Activated gamma-delta T cell (primary cell): Measurements from ENCODE around the gene SYCP2L.
"Not testable (repeated sequence)": the region's sequence is repeated elsewhere in the genome, so short reads cannot be mapped to it uniquely, and the experiment has no call there.

Experiments
- DNase-seq: peaks from one replicate; lab custom pipeline; 2025; lab: John Stamatoyannopoulos, UW

The SYCP2L gene

DNA sequence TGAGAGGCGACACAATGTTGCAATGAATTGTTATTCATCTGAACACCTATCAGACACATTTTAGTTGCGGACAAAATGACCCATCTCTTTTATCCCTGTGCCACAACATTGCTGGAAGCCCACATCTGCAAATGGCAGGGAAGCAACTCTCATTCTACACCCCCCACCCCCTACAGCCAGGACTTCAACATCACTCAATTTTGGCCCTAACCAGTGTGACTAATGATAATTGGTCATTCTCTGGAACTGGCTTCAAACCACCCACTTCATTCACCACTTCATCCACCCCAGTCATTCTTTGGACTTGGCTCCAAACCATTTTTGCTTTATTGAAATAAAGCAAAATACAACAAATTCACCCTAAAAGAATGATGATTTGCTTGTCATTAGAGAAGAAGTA lies 6.5 kb upstream of the SYCP2L start:
- DNase-seq: no peak

DNA sequence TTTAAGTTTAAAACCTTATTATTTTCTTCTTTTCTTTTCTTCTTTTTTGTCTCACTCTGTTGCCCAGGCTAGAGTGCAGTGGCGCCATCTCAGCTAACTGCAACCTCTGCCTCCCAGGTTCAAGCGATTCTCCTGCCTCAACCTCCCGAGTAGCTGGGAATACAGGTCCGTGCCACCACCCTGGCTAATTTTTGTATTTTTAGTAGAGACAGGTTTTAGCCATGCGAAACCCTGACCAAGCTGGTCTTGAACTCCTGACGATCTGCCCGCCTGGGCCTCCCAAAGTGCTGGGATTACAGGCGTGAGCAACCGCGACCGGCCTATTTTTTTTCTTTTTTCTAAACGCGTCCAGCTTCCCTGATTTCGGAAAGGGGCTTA lies 4.6 kb upstream of the SYCP2L start:
- not testable (repeated sequence) for DNase-seq

DNA sequence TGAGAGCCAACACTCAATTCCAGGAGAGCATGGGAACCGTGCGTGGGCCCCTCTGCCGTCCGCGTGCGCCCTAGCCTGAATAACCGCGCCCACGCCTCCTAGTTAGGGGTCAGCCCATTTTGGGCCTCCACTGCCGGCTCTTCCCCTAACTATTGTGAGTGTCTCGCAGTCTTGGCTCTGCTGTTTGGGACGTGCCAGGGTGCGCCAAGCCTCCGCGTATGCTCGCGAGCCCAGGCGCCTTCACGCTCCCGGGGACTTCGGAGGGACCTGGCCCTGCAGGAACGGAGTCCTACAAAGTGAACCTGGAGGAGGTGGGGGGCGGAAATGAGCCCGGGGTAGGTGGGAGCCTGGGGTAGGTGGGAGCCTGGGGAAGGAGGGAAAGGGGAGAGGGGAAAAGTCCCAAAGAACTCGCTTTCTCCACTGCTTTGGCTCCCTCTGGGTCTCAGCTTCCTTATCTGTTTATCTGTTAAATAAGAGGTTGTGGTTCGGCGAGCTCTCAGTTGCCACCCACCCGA lies 4.1 kb upstream of the SYCP2L start:
- DNase-seq: no peak

DNA sequence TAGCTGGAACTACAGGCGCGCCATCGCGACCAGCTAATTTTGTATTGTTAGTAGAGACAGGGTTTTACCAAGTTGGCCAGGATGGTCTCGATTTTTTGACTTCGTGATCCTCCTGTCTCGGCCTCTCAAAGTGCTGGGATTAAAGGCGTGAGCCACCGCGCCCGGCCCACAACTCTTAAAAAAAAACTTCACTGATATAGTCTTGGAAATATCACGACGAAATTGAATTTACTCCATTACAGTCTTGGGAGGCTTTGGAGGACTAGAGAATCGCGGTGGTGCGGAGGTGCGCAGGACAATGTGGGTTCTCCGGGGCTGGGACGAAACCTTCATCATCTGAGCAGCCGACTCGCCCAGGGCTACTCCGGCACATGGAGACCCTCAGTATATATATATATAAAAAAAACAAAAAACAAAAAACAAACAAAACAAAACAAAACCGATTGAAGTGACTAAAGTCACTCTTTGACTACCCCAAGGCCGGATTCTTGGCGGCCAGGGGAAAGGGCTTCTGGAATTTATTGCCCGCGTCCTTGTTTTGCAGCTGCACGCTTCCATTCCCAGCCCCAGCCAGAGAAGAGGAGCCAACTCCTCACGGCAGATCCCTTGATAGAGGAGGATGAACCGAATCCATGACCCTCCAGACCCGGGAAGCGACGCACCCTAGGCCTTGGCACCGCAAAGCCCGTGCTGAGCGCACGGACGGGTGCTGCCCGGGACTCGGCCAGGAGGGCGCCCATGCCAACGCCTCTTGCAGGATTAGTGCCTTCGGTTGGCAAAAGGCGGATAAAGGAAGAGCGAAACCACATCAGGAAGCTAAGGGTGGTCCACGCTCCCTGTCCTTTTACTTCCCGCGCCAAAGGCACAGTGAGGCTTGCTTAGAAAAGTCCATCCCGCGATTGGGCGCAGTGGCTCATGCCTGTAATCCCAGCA lies 3.3 kb upstream of the SYCP2L start:
- DNase-seq: no peak

DNA sequence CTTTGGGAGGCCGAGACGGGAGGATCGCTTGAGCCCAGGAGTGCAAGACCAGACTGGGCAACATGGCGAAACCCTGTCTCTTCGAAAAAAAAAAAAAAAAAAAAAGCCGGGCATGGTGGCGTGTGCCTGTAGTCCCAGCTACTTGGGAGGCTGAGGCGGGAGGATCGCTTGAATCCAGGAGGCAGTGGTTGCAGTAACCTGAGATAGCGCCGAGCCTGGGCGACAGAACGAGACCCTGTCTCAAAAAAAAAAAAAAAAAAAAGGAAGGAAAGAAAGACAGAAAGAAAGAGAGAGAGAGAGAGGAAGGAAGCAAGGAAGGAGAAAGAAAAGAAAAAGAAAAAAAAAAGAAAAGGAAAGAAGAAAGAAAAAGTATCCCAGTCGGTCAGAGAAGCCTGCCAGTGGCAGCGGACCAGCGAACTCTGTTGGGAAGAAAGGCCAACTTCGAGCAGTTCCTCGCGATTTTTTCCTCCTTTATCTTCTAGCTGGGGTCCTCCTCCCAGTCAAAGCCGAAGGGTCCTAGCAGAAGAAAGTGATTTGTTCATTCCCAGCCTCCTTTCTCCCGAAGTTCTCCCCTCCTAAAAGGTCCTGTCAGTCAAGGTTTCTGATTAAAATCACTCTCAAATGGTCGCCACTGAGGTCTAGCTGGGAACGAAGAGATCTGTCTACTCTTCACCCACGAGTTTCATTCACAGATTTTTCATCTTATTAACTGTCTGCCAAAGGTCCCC lies 2.4 kb upstream of the SYCP2L start:
- DNase-seq: no peak

DNA sequence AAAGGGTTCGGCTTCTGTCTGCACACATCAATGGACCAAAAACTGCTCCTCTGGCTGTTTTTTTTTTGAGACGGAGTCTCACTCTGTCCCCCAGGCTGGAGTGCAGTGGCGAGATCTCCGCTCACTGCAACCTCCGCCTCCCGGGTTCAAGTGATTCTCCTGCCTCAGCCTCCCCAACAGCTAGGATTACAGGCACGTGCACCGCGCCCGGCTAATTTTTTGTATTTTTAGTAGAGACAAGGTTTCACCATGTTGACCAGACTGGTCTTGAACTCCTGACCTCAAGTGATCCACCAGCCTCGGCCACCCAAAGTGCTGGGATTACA lies 524 bp upstream of the SYCP2L start:
- DNase-seq: not testable (repeated sequence)

DNA sequence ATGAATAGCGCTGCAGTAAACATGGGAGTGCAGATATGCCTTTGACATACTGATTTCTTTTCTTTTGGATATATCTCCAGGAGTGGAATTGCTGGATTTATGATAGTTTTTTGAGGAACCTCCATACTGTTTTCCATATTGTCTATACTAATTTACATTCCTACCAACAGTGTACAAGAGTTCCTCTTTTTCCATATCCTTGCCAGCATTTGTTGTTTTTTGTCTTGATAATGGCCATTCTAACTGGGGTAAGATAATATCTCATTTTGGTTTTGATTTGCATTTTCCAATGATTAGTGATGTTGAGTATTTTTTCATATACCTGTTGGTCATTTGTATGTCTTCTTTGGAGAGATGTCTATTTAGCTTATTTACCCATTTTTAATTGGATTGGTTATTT lies 3.3 kb downstream of the SYCP2L start:
- DNase-seq: no peak

DNA sequence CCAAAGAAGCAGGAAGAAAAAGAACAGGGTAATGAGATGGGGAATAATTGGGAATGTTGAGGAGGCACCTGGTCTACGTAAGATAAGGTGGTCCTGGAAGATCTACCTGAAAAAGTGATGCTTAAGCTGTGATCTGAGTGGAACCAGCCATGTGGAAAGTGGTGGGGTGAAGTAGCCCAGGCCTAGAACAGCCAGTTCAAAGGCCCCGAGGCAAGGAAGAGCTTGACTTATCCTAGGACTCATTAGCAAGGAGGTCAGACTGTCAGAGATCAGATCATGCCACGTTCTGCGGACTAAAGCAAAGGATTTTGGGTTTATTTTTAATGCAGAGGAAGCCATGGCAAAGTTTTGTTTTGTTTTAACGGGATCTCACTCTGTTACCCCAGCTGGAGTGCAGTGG lies 5.1 kb downstream of the SYCP2L start:
- DNase-seq: no peak

DNA sequence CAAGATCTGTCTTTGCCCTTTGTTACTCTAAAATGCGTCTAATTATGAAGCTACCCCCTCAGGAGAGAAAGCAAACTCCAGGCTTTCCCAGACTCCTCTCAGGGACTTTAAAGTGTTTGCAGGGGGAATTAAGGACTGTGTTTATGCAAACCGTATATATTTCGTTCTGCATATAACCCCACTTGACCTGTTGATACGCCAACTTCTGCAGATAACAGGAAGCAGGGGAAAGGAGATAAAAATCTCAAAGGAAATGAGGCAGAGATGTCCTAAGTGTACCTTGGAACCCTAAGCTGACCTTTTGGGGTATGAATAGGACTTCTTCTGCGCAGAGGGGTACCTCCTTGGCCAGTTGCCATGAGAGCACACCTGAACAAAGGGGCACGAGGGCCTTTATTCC lies 8.1 kb downstream of the SYCP2L start:
- DNase-seq: no peak

DNA sequence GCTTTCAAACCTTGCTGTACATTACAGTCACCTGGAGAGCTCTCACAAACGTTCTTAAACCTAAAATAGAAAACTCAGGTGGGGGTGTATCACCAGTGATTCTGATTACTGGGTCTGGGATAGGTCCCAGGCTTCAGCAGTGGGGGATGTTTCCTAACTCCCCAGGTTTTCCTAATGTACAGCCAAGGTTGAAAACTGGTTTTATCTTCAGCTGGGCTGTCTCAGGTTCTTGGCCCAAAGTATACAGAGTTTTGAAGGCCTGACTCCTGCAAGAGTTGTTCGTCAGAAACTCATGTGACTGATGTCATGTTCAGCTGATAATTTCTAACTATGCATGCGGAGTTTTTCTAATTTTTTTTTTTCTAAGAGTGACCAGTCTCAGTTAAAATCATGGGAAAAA lies 9.8 kb downstream of the SYCP2L start:
- no peak for DNase-seq

DNA sequence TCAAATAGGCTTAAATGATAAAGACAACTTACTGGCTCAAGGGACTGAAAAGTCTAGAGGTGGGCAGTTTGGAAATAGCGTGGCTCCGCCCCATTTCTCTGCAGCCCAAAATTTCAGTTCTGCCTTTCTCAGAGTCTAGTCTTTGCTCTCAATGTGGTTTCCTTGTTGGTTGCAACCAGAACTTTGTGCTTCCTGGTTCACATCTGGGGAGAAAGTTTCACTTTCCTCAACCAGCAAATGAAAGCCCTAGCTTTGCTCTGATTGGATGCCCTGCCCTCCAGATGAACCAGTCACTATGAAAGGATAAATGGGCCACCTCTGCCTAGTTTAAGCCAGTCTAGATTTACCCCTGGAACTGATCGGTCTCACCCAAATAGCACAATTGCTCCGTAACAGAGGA lies 14.9 kb downstream of the SYCP2L start:
- no peak for DNase-seq

DNA sequence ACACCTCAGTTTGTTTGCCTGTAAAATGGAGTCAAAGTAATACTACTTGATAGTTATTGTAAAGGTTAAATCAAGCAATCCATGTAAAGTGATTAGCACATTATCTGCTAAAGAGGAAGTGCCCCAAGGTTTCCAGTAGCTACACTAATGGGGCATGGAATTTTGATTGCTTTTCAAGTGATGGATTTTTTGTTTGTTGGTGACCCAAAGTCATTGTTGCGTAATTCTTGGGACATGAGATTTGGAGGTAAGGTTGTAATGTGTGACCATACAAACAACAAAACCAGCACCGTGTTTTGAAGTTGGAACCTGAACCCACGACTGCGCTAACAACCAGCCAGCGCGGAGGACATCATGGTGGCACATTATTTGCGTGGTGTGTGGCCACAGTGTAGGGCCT lies 17.2 kb downstream of the SYCP2L start:
- no peak for DNase-seq

DNA sequence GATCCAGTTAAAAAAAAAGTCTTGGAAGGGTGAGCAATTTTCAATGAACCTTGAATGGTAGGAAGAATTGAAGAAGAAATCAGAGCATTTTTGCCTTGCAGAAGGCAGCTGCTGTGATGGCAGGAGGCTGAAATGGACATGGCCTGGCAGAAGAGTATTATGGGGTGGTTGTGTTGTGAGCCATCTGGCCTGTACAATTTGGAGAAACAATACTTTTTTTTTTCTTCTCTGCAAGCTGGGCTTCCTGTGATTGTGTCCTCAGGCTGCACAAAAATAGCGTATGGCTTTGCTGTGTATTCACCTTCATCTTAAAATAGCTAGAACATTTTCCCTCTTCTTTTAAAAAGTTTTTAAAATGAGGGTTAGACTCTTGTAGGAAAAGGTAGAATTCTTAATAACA lies 21.4 kb downstream of the SYCP2L start:
- DNase-seq: no peak

DNA sequence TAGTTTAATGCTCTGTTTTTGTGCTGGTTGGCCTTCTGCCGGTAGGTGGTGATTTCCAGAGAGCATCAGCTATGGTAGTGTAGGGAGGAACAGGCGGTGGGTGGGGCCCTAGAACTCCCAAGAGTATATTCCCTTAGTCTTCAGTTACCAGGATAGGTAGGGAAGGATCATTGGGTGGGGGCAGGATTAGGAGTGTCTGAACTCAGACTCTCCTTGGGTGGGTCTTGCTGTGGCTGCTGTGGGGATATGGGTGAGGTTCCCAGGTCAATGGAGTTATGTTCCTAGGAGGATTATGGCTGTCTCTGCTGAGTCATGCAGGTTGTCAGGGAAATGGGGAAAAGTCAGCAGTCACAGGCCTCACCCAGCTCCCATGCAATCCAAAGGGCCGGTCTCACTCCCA lies 32.7 kb downstream of the SYCP2L start:
- DNase-seq: not testable (repeated sequence)

DNA sequence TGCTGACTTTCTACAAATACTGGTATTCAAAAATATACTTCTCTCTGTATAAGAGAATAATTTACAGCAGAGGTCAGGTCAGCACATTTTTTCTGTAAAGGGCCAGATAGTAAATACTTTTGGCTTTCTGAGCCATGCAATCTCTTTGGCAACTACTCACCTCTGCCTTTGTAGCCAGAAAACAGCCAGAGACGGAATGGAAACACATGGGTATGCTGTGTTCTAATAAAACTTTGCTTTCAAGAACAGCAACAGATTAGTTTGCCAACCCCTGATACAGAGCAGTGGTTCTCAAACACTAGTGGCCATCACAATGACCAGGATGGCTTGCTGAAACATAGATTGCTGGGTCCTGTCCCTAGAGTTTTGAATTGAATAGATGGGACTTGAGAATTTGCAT lies 46.3 kb downstream of the SYCP2L start:
- DNase-seq: no peak

DNA sequence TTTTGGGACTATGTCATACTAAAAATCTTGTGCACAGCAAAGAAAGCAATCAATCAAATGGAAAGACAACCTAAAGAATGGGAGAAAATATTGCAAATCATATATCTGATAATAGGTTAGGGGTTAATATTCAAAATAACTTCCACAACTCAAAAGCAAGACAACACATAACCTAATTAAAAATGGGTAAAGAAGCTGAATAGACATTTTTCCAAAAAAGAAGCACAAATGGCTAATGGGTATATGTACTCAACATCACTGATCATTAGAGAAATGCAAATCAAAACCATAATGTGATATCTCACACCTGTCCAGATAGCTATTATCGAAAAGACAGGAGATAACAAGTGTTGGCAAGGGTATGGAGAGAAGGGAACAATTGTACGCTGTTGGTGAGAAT lies 53.0 kb downstream of the SYCP2L start:
- DNase-seq: no peak

DNA sequence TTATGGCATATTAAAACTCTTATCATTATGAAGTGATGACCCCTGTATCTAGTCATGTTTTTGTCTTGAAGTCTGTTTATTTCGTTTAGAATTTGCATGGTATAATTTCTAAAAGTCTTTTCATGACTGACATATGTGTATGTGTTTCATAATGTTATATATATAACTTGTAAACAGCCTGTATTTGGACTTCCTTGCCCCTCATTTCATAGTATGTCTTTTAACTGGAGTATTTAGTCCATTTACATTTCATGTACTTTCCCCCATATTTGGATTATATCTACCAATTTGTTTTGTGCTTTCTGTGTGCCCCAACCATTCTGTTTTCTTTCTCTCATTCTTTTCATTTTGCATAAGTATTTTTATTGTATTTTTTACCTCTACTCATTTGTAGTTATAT lies 59.0 kb downstream of the SYCP2L start:
- no peak for DNase-seq

DNA sequence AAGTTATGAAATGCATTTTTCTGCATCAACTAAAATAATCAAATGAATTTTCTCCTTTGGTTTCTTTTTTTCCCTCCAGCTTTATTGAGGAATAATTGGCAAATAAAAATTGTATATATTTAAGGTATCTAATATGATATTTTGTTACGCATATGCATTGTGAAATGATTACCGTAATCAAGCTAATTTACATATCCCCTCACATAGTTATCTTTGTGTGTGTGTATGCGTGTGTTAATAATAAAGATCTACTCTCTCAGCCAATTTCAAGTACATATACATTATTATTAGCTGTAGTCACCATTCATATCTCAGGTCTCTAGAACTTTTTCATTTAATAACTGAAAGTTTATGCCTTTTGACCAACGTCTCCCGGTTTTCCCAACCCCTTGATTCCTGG lies 61.1 kb downstream of the SYCP2L start:
- DNase-seq: no peak

DNA sequence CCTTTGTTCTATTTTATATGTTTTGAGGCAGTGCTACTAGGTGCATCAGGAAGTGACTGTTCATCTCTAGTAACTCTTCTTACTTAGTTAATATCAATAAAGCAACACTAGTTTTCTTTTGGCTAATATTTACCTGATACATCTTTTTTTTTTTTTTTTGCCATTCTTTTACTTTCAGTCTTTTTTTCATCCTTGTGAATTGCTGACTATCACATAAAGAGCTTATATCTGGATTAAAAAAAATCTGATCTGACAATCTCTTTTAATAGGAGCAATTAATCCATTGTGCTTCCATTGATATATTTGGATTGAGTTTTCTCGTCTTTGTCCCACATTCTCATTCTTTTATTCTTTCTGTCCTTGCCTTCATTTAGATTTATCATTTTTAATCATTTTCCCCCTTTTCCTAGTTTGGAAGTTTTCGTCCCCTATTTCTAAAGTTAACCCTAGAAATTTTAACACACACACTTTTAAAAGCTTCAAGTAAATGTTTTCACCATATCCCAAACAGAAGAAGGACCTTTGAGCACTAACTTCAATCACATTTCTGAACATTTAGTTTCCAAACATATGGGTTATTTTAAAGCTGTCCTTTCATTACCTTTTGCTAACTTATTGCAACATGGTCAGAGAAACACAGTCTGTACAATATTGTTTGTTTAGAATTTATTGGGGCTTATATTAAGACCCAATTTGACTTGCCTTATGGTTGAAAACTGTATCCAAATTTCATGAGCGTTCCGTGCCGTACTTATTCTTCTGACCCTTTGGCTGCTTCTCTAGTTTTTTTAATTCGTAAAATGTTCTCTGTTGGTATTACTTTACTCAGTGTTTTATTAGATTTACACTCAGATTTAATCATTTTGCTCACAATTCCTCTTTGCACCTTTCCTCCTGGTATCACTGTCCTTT lies 63.0 kb downstream of the SYCP2L start:
- no peak for DNase-seq

DNA sequence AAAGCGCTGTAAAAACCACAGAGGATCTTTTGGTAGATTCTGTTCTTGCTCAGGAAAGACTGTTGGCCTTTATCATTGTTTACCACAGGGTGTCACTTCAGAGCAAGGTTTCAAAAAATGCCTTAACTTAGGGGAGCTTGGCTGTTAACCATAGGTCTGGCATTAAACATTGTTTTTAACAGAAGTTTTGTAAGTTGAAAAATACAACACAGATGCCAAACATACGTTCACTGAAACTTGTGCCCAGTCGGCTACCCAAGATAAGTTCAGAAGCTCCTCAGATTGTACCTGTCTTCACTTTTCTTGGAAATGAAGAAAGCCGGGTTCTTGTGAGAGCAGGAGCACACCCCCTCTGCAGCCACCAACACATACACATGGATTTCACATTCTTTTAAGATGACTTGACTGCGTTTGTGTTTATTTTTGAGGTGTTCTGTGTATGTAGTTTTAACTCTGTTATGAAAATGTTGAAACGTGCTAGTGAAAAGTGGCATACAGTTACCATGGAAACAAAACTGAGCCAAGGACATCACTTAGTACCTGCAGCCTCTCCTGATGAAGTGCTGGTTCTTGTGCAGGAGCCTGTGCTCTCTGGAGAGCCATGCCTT lies 64.9 kb downstream of the SYCP2L start:
- DNase-seq: no peak

DNA sequence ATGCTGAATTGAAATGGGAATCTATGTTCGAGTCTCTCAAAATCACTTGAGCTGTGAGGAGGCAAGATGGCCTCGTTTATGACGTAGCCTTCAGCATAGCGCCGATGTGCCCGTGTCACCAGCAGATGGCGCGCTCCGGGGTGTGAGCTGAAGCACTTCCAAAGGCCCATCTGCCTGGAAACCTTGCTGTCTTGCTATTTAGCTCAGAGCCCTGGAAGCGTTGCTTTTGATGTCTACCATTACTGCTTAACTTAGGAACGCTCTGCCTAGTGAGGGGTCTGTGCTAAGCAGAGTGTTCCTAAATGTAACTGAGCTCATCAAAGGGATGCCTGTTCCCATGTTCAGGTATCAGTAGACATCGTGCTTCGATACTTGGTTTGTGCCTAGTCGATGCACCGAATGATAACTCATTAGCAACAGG lies 67.7 kb downstream of the SYCP2L start:
- peak; percentile 18 for DNase-seq

DNA sequence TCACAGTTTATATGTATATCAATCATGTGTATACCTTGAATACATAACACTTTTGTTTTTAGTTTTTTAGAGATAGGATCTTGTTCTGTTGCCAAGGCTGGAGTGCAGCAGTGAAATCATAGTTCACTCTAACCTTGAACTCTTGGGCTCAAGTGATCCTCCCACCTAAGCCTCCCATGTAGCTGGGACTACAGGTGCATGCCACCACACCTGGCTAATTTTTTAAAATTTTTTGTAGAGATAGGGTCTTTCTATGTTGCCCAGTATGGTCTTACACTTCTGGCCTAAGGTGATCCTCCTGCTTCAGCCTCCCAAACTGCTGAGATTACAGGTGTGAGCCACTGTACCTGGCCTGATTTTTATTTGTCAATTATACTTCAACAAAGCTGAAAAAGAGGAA lies 69.9 kb downstream of the SYCP2L start:
- no peak for DNase-seq
